GM23338 (cell line): ENCODE data around the gene SGK1. TPM values are rescaled to one million over a fixed set of nuclear protein-coding genes. Genes with fewer than 3 reads are reported as not detected.

Experiments used
- ATAC-seq: fragments of 200-7000 bp; cut with Tn5 transposase; 3 replicates; pipeline ENCODE4 v1.9.1; 2020
- DNase-seq: peaks from one replicate; pipeline ENCODE4 v3.0.0-alpha.2; 2015; ENCODE audit warnings: low spot score
- H2AFZ ChIP-seq: fragments of 200-600 bp; sonication (generic); 2 replicates; pipeline ENCODE4 v1.8.0; 2016; ENCODE audit warnings: antibody characterized with exemption, mild to moderate bottlenecking, moderate library complexity
- H3F3A ChIP-seq: fragments of 200-600 bp; sonication (generic); replicated peaks from 2 replicates; pipeline ENCODE4 v1.8.0; 2017; ENCODE audit warnings: antibody characterized with exemption, mixed run types, low read depth
- H3K27ac ChIP-seq: fragments of 200-600 bp; sonication (generic); 2 replicates; pipeline ENCODE4 v1.6.1; 2016; ENCODE audit warnings: low read depth
- H3K27me3 ChIP-seq: fragments of 200-600 bp; sonication (generic); 2 replicates; pipeline ENCODE4 v1.8.0; 2016; ENCODE audit warnings: mild to moderate bottlenecking, mixed run types, moderate library complexity; ENCODE audit not compliant: insufficient read depth
- H3K36me3 ChIP-seq: fragments of 200-600 bp; sonication (generic); 2 replicates; pipeline ENCODE4 v1.8.0; 2016; ENCODE audit warnings: mild to moderate bottlenecking; ENCODE audit not compliant: insufficient read depth
- H3K4me1 ChIP-seq: fragments of 200-600 bp; sonication (generic); 2 replicates; pipeline ENCODE4 v1.8.0; 2016; ENCODE audit warnings: mild to moderate bottlenecking, moderate library complexity; ENCODE audit not compliant: insufficient read depth
- H3K4me2 ChIP-seq: fragments of 200-600 bp; sonication (generic); 2 replicates; pipeline ENCODE4 v1.7.1; 2017; ENCODE audit warnings: mixed run types
- H3K4me3 ChIP-seq: fragments of 200-600 bp; sonication (generic); 2 replicates; pipeline ENCODE4 v1.6.1; 2016; ENCODE audit warnings: mixed run types
- H3K79me2 ChIP-seq: fragments of 200-600 bp; sonication (generic); replicated peaks from 2 replicates; pipeline ENCODE4 v1.8.0; 2017; ENCODE audit warnings: mild to moderate bottlenecking; ENCODE audit not compliant: insufficient read depth
- H3K9me2 ChIP-seq: fragments of 200-600 bp; sonication (generic); 2 replicates; pipeline ENCODE4 v1.8.0; 2017; ENCODE audit not compliant: insufficient read depth
- H4K20me1 ChIP-seq: fragments of 200-600 bp; sonication (generic); replicated peaks from 2 replicates; pipeline ENCODE4 v1.8.0; 2017; ENCODE audit warnings: mild to moderate bottlenecking; ENCODE audit not compliant: insufficient read depth
- H3K27ac Mint-ChIP-seq: 2 replicates; pipeline ENCODE4 v1.8.0; 2020; ENCODE audit warnings: inconsistent platforms, mild to moderate bottlenecking, moderate library complexity, mixed read lengths
- H3K27me3 Mint-ChIP-seq: 3 replicates; pipeline ENCODE4 v1.8.0; 2022; ENCODE audit warnings: low read depth, mild to moderate bottlenecking, moderate library complexity, mixed read lengths, inconsistent platforms; ENCODE audit not compliant: insufficient read depth, poor library complexity
- H3K36me3 Mint-ChIP-seq: 3 replicates; pipeline ENCODE4 v1.8.0; 2021; ENCODE audit warnings: low read depth, mild to moderate bottlenecking, inconsistent platforms, moderate library complexity, mixed read lengths
- H3K4me1 Mint-ChIP-seq: 3 replicates; pipeline ENCODE4 v1.8.0; 2020; ENCODE audit warnings: mild to moderate bottlenecking, inconsistent platforms, mixed read lengths
- H3K4me3 Mint-ChIP-seq: 3 replicates; pipeline ENCODE4 v1.8.0; 2021; ENCODE audit warnings: moderate library complexity, mild to moderate bottlenecking, inconsistent platforms, mixed read lengths
- H3K9me3 Mint-ChIP-seq: 3 replicates; pipeline ENCODE4 v1.8.0; 2020; ENCODE audit warnings: moderate library complexity, mild to moderate bottlenecking, inconsistent platforms, mixed read lengths
- CREB1 ChIP-seq: fragments of 250-450 bp; sonication (Bioruptor Pico); IDR thresholded peaks from 2 replicates; pipeline ENCODE4 v1.5.0; 2020; ENCODE audit warnings: low read depth, mild to moderate bottlenecking, moderate library complexity
- CTCF ChIP-seq, 2 experiments: fragments of 200-600 bp in 1 of 2; sonication (generic) in 1 of 2; conservative IDR thresholded peaks; 2 replicates each; pipeline versions ENCODE4 v1.5.1 to v1.6.1; 2016 to 2017; ENCODE audit warnings: antibody characterized with exemption in 2 of 2, low read depth in 2 of 2, mild to moderate bottlenecking in 2 of 2, moderate library complexity in 1 of 2
- ETS1 ChIP-seq: IDR thresholded peaks from 2 replicates; pipeline ENCODE4 v1.6.1; 2016; ENCODE audit warnings: antibody characterized with exemption
- EZH2 ChIP-seq: fragments of 200-600 bp; sonication (generic); IDR thresholded peaks from one replicate; pipeline ENCODE4 v1.8.0; 2017; ENCODE audit warnings: antibody characterized with exemption, mild to moderate bottlenecking, low read depth; ENCODE audit not compliant: unreplicated experiment
- EZH2phosphoT487 ChIP-seq: fragments of 200-600 bp; sonication (generic); IDR thresholded peaks from one replicate; pipeline ENCODE4 v1.8.1; 2018; ENCODE audit warnings: antibody characterized with exemption; ENCODE audit not compliant: unreplicated experiment
- NANOG ChIP-seq: IDR thresholded peaks from 2 replicates; pipeline ENCODE4 v1.6.1; 2016; ENCODE audit warnings: antibody characterized with exemption, borderline replicate concordance
- POLR2AphosphoS5 ChIP-seq: IDR thresholded peaks from 2 replicates; pipeline ENCODE4 v1.6.1; 2016; ENCODE audit warnings: antibody characterized with exemption, low read depth
- REST ChIP-seq: IDR thresholded peaks from one replicate; pipeline ENCODE4 v1.6.1; 2018; ENCODE audit warnings: antibody characterized with exemption; ENCODE audit not compliant: unreplicated experiment
- STAT1 ChIP-seq: IDR thresholded peaks from one replicate; pipeline ENCODE4 v1.6.1; 2016; ENCODE audit warnings: antibody characterized with exemption; ENCODE audit not compliant: unreplicated experiment
- ZNF114 ChIP-seq: fragments of 250-450 bp; sonication (Bioruptor Pico); IDR thresholded peaks from 2 replicates; pipeline ENCODE4 v1.5.0; 2020; ENCODE audit warnings: mild to moderate bottlenecking, moderate library complexity
- ZNF331 ChIP-seq: fragments of 250-450 bp; sonication (Bioruptor Pico); IDR thresholded peaks from 2 replicates; pipeline ENCODE4 v1.5.0; 2020; ENCODE audit warnings: low read depth, mild to moderate bottlenecking, moderate library complexity
- ZNF462 ChIP-seq: fragments of 250-450 bp; sonication (Bioruptor Pico); IDR thresholded peaks from 2 replicates; pipeline ENCODE4 v1.5.0; 2020; ENCODE audit warnings: mild to moderate bottlenecking, moderate library complexity
- polyA plus RNA-seq: library from polyadenylated mRNA; unstranded; fragments of >200 nt; fragmentation: Nextera tagmentation; extraction: Ambion mirVana; gene quantifications from 2 replicates; pipeline ENCODE4 v1.2.1, GENCODE V29; 2016
- total RNA-seq: library from RNA; depleted of rRNA; stranded (reverse); fragments of >200 nt; shearing (Covaris generic); gene quantifications from 2 replicates; pipeline ENCODE4 v1.2.3, GENCODE V29; 2014

The SGK1 gene
- total and polyA plus RNA-seq, 2 experiments from 2014 or later = 16.3 to 37.2 TPM

- Histone ChIP-seq H3K9me2 (no peaks in the 10 kb centered on the region), H2AFZ (peak overlapping the region; percentile 18; the same call in 1 of the 2 replicates), H3K4me3 (no peak overlapping the region), H3K27ac (no peak overlapping the region), H3K27me3 (no peaks in the 10 kb centered on the region), H3K4me1 (peaks cover 10% of the 10 kb centered on the region; the same call in 1 of the 2 replicates), H3F3A (no peaks in the 10 kb centered on the region), H3K4me2 (no peak overlapping the region), H3K79me2 (no peaks in the 10 kb centered on the region), H4K20me1 (no peaks in the 10 kb centered on the region), H3K36me3 (no peaks in the 10 kb centered on the region)
- Mint-ChIP-seq H3K4me3 (no peak overlapping the region), H3K27me3 (peaks cover 1% of the 10 kb centered on the region), H3K4me1 (peaks cover 9% of the 10 kb centered on the region), H3K27ac (no peak overlapping the region), H3K9me3 (peaks cover 9% of the 10 kb centered on the region; the same call in 1 of the 3 replicates), H3K36me3 (peaks cover 2% of the 10 kb centered on the region; the same call in 2 of the 3 replicates)
- TF ChIP-seq CTCF (conservative IDR thresholded peaks at IDR 0.05; ENCODE audit: low read depth in 2 of 2) (no peak), ETS1 (no peak), ZNF462 (no peak), EZH2 (no peak), REST (no peak), CREB1 (CRISPR knock-in tag) (no peak), ZNF114 (CRISPR knock-in tag) (no peak), STAT1 (no peak), POLR2AphosphoS5 (no peak), ZNF331 (CRISPR knock-in tag) (no peak), NANOG (no peak), EZH2phosphoT487 (no peak)
- DNase-seq = no peak
- no peak for ATAC-seq
These were observed 29.9 kb downstream of the SGK1 start for GRCh38 chr6:134287859-134288537.
